H9 (cell line): ENCODE data around the gene PARD3. TPM values are rescaled to one million over a fixed set of nuclear protein-coding genes. Genes with fewer than 3 reads are reported as not detected.
A peak's percentile ranks its signal among the peaks of the same experiment; 100 is the strongest.

Experiments
- DNase-seq: peaks from one replicate; pipeline ENCODE4 v3.0.0-alpha.2; 2017
- H2AFZ ChIP-seq: one replicate; pipeline ENCODE4 v1.6.1; 2013; ENCODE audit warnings: mild to moderate bottlenecking, low read length, control low read depth, moderate library complexity
- H2AK5ac ChIP-seq: 2 replicates; pipeline ENCODE4 v1.6.1; 2013; ENCODE audit warnings: low read length, control low read depth, mixed read lengths; ENCODE audit not compliant: insufficient read length
- H2BK120ac ChIP-seq: one replicate; pipeline ENCODE4 v1.6.1; 2013; ENCODE audit warnings: low read depth, mild to moderate bottlenecking, low read length, control low read depth, inconsistent platforms; ENCODE audit not compliant: poor library complexity, severe bottlenecking
- H2BK12ac ChIP-seq: 2 replicates; pipeline ENCODE4 v1.6.1; 2013; ENCODE audit warnings: low read length, control low read depth, mixed read lengths, low read depth; ENCODE audit not compliant: insufficient read length
- H2BK15ac ChIP-seq: 2 replicates; pipeline ENCODE4 v1.6.1; 2013; ENCODE audit warnings: low read depth, low read length, control low read depth
- H2BK20ac ChIP-seq: one replicate; pipeline ENCODE4 v1.6.1; 2013; ENCODE audit warnings: low read depth, mild to moderate bottlenecking, low read length, control low read depth, inconsistent platforms; ENCODE audit not compliant: poor library complexity, severe bottlenecking
- H2BK5ac ChIP-seq: 2 replicates; pipeline ENCODE4 v1.6.1; 2013; ENCODE audit warnings: low read length, control low read depth, mixed read lengths; ENCODE audit not compliant: insufficient read length
- H3K14ac ChIP-seq: 2 replicates; pipeline ENCODE4 v1.6.1; 2013; ENCODE audit warnings: low read length, control low read depth; ENCODE audit not compliant: insufficient read depth
- H3K18ac ChIP-seq: 2 replicates; pipeline ENCODE4 v1.6.1; 2013; ENCODE audit warnings: low read depth, mild to moderate bottlenecking, mixed read lengths, low read length, control low read depth; ENCODE audit not compliant: insufficient read length
- H3K23ac ChIP-seq: 2 replicates; pipeline ENCODE4 v1.6.1; 2013; ENCODE audit warnings: low read length, control low read depth, mixed read lengths, low read depth; ENCODE audit not compliant: insufficient read length
- H3K23me2 ChIP-seq: 2 replicates; pipeline ENCODE4 v1.6.1; 2013; ENCODE audit warnings: low read depth, mild to moderate bottlenecking, mixed read lengths, low read length, control low read depth; ENCODE audit not compliant: insufficient read length, poor library complexity, severe bottlenecking
- H3K27ac ChIP-seq: 2 replicates; pipeline ENCODE4 v1.5.1; 2013; ENCODE audit warnings: low read length, control low read depth, mixed read lengths, low read depth; ENCODE audit not compliant: insufficient read length
- H3K27me3 ChIP-seq: 2 replicates; pipeline ENCODE4 v1.6.1; 2013; ENCODE audit warnings: low read length, control low read depth, inconsistent platforms; ENCODE audit not compliant: insufficient read depth
- H3K4ac ChIP-seq: 2 replicates; pipeline ENCODE4 v1.6.1; 2013; ENCODE audit warnings: low read depth, mild to moderate bottlenecking, control low read depth, inconsistent platforms, low read length, moderate library complexity
- H3K4me1 ChIP-seq: 2 replicates; pipeline ENCODE4 v1.6.1; 2013; ENCODE audit warnings: low read length, control low read depth, inconsistent platforms; ENCODE audit not compliant: insufficient read depth
- H3K4me2 ChIP-seq: 2 replicates; pipeline ENCODE4 v1.6.1; 2013; ENCODE audit warnings: low read length, control low read depth, mixed read lengths; ENCODE audit not compliant: insufficient read length, insufficient read depth
- H3K56ac ChIP-seq: 2 replicates; pipeline ENCODE4 v1.6.1; 2013; ENCODE audit warnings: low read depth, mild to moderate bottlenecking, mixed read lengths, low read length, control low read depth; ENCODE audit not compliant: insufficient read length
- H3K79me1 ChIP-seq: 2 replicates; pipeline ENCODE4 v1.6.1; 2013; ENCODE audit warnings: low read depth, mild to moderate bottlenecking, moderate library complexity, low read length, control low read depth, inconsistent platforms; ENCODE audit not compliant: insufficient read depth, poor library complexity, severe bottlenecking
- H3K79me2 ChIP-seq: 2 replicates; pipeline ENCODE4 v1.6.1; 2013; ENCODE audit warnings: low read length, control low read depth, inconsistent platforms; ENCODE audit not compliant: insufficient read depth
- H3K9ac ChIP-seq: 2 replicates; pipeline ENCODE4 v1.6.1; 2013; ENCODE audit warnings: low read length, control low read depth, mixed read lengths; ENCODE audit not compliant: insufficient read length; ENCODE audit errors: extremely low read depth
- H3K9me3 ChIP-seq: one replicate; pipeline ENCODE4 v1.6.1; 2013; ENCODE audit warnings: low read depth, low read length, inconsistent platforms; ENCODE audit not compliant: control insufficient read depth
- H3T11ph ChIP-seq: one replicate; pipeline ENCODE4 v1.6.1; 2013; ENCODE audit warnings: mild to moderate bottlenecking, low read length, control low read depth, inconsistent platforms
- H4K20me1 ChIP-seq: one replicate; pipeline ENCODE4 v1.6.1; 2013; ENCODE audit not compliant: control insufficient read depth, insufficient read length, insufficient read depth
- H4K5ac ChIP-seq: 2 replicates; pipeline ENCODE4 v1.6.1; 2013; ENCODE audit warnings: low read depth, mild to moderate bottlenecking, mixed read lengths, low read length, control low read depth; ENCODE audit not compliant: insufficient read length
- H4K8ac ChIP-seq: replicated peaks from 2 replicates; pipeline ENCODE4 v1.6.1; 2013; ENCODE audit warnings: low read length, control low read depth, mixed read lengths, low read depth; ENCODE audit not compliant: insufficient read length
- H4K91ac ChIP-seq: 2 replicates; pipeline ENCODE4 v1.6.1; 2013; ENCODE audit warnings: low read depth, mild to moderate bottlenecking, moderate library complexity, mixed read lengths, low read length, control low read depth; ENCODE audit not compliant: insufficient read length
- H3K27ac Mint-ChIP-seq, 3 experiments: 2 replicates in 2 of 3; 3 replicates in 1 of 3; pipeline ENCODE4 v1.8.0; 2020 to 2021; ENCODE audit warnings: mixed read lengths in 3 of 3, mild to moderate bottlenecking in 1 of 3, moderate library complexity in 1 of 3
- H3K27me3 Mint-ChIP-seq: 2 replicates; pipeline ENCODE4 v1.8.0; 2021; ENCODE audit warnings: low read depth, mild to moderate bottlenecking, moderate library complexity, mixed read lengths
- H3K36me3 Mint-ChIP-seq, 3 experiments: 2 replicates in 2 of 3; 3 replicates in 1 of 3; pipeline ENCODE4 v1.8.0; 2020 to 2021; ENCODE audit warnings: low read depth in 3 of 3, mixed read lengths in 3 of 3; ENCODE audit not compliant: insufficient read depth in 1 of 3
- H3K4me1 Mint-ChIP-seq, 2 experiments: 2 replicates each; pipeline ENCODE4 v1.8.0; 2020; ENCODE audit warnings: mixed read lengths in 2 of 2
- H3K4me3 Mint-ChIP-seq, 2 experiments: 2 replicates in 1 of 2; 3 replicates in 1 of 2; pipeline ENCODE4 v1.8.0; 2020 to 2021; ENCODE audit warnings: mild to moderate bottlenecking in 2 of 2, mixed read lengths in 2 of 2, moderate library complexity in 1 of 2
- H3K9me3 Mint-ChIP-seq, 2 experiments: 2 replicates in 1 of 2; 3 replicates in 1 of 2; pipeline ENCODE4 v1.8.0; 2020; ENCODE audit warnings: mild to moderate bottlenecking in 2 of 2, mixed read lengths in 2 of 2, moderate library complexity in 1 of 2
- CTCF ChIP-seq: fragments of 200-600 bp; sonication (generic); conservative IDR thresholded peaks from 3 replicates; pipeline ENCODE4 v1.8.0; 2021; ENCODE audit warnings: antibody characterized with exemption, mild to moderate bottlenecking
- WGBS: extraction: QIAGEN DNeasy Blood & Tissue Kit; methylation state at CpG from one replicate; pipeline ENCODE4 v1.1.7; 2013; ENCODE audit warnings: missing lambda C conversion rate, low lambda C conversion rate, mixed read lengths; ENCODE audit not compliant: insufficient read length; ENCODE audit errors: extremely low coverage; 5-methylcytosine and 5-hydroxymethylcytosine counted together
- total RNA-seq: library from RNA; stranded (reverse); gene quantifications from 2 replicates; pipeline ENCODE4 v1.2.1, GENCODE V29; 2021

Gene PARD3
- total RNA-seq, 1 experiment from 2014 or later: 44.7 TPM

DNA sequence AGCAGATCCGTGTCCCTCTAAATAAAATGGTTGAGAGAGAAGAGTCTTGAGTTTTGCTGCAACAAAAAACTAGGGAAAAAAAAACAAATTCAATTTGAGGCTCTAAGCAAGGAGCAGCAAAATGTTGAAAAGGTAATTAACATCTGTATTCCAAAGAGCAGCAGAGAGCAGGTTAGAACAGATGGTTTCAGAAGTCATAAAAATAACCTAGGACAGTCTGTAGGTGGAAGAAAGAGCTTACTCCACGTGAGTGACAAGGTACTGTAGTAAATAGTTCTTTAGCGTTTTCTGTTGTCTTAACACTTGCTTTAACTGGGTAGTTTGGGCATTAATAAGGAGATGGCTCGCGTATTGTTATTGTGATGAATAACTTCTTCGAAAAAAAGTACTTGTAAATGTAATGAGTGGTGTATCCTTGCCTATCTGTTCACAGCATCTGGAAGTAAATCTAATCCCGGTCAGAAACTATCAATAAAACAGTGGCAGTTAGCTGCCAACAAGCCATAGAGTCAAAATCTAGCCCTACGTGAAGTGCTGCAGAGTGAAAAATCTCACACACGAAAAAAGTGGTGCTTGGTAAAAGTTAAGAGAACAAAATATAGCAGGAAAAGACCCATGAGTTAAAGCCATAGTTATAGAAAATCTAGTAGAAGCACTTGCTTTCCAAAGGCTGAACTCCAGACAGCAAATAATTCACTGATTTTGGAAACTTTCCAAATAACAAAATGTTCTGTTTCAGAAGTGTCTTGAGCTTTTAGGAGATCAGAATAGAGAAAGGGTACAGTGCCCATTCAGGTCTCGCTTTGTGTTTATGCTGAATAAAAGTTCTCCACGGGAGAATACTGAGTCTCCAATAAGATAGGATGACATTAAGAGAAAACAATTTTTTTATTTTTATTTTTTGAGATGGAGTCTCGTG lies 49.3 kb upstream of the PARD3 start:
- H4K91ac ChIP-seq: no peak overlapping the region
- no peaks in the 10 kb centered on the region for H3K79me1 ChIP-seq
- no peak overlapping the region for H3K9ac ChIP-seq
- H4K20me1 ChIP-seq: no peaks in the 10 kb centered on the region
- no peaks in the 10 kb centered on the region for H3K79me2 ChIP-seq
- H3K27me3 Mint-ChIP-seq: no peaks in the 10 kb centered on the region
- H2BK12ac ChIP-seq: no peak overlapping the region
- no peak overlapping the region for H2BK120ac ChIP-seq
- H3K27me3 ChIP-seq: no peaks in the 10 kb centered on the region
- H4K5ac ChIP-seq: no peak overlapping the region
- H3K36me3 Mint-ChIP-seq: no peaks in the 10 kb centered on the region
- no peaks in the 10 kb centered on the region for H3K4me1 ChIP-seq
- no peak overlapping the region for H3K27ac ChIP-seq
- H3K4me3 Mint-ChIP-seq: no peak overlapping the region
- no peak overlapping the region for H3K56ac ChIP-seq
- no CpG with 5 or more reads among the region's 12 CpGs for WGBS
- no peak overlapping the region for H3K14ac ChIP-seq
- no peak overlapping the region for H4K8ac ChIP-seq
- H2BK5ac ChIP-seq: no peak overlapping the region
- no peak overlapping the region for H3K18ac ChIP-seq
- no peak overlapping the region for H2BK15ac ChIP-seq
- no peak overlapping the region for H3K4me2 ChIP-seq
- H3K23ac ChIP-seq: no peak overlapping the region
- no peak overlapping the region for H3K4ac ChIP-seq
- H3T11ph ChIP-seq: no peak overlapping the region
- no peak overlapping the region for H2AK5ac ChIP-seq
- H2BK20ac ChIP-seq: no peak overlapping the region
- TF ChIP-seq CTCF: no peak
- H3K27ac Mint-ChIP-seq: peak overlapping the region in 2 of 3 experiments; percentile 23 to 33; a peak in 3 of 7 replicates
- no peaks in the 10 kb centered on the region for H3K23me2 ChIP-seq
- peaks cover 20 to 28% of the 10 kb centered on the region in 2 experiments for H3K4me1 Mint-ChIP-seq
- no peak for DNase-seq
- no peak overlapping the region for H2AFZ ChIP-seq
- H3K9me3 ChIP-seq: no peaks in the 10 kb centered on the region
- no peaks in the 10 kb centered on the region for H3K9me3 Mint-ChIP-seq
